Common myeloid progenitor, CD34-positive (primary cell): ENCODE data around the gene ATG9A.

Experiments used
- CTCF ChIA-PET: fragments of 350-600 bp; sonication (Branson Sonifier 250); formaldehyde crosslinking; loops from one replicate; lab custom pipeline; 2021; ENCODE audit warnings: antibody characterized with exemption; lab: Charles Lee
- POLR2A ChIA-PET: fragments of 350-600 bp; sonication (Branson Sonifier 250); formaldehyde crosslinking; loops from one replicate; lab custom pipeline; 2021; ENCODE audit warnings: antibody characterized with exemption; lab: Charles Lee
- DNase-seq, 3 donors: peaks; one replicate each; pipeline versions ENCODE4 v3.0.0 to v3.0.0-alpha.2; 2013
- H3K27ac ChIP-seq, 2 experiments: 1 replicate in 1 of 2; 2 replicates in 1 of 2; pipeline ENCODE4 v1.7.0; 2013; ENCODE audit warnings: inconsistent platforms in 2 of 2, low read length in 2 of 2, mild to moderate bottlenecking in 2 of 2, low read depth in 1 of 2, moderate library complexity in 1 of 2; ENCODE audit not compliant: severe bottlenecking in 2 of 2, insufficient read depth in 1 of 2, poor library complexity in 1 of 2
- H3K27me3 ChIP-seq, 5 experiments: replicated peaks in 2 of 5; 1 replicate in 3 of 5; 2 replicates in 2 of 5; pipeline versions ENCODE4 v1.6.1 to v1.7.0; 2013; ENCODE audit warnings: low read length in 4 of 5, mild to moderate bottlenecking in 2 of 5, moderate library complexity in 2 of 5, inconsistent platforms in 1 of 5; ENCODE audit not compliant: insufficient read depth in 5 of 5, control insufficient read depth in 4 of 5
- H3K36me3 ChIP-seq, 4 experiments: 1 replicate in 2 of 4; 2 replicates in 2 of 4; pipeline versions ENCODE4 v1.6.1 to v1.7.0; 2013; ENCODE audit warnings: low read length in 3 of 4, control low read depth in 1 of 4, mild to moderate bottlenecking in 1 of 4; ENCODE audit not compliant: control insufficient read depth in 4 of 4, insufficient read depth in 4 of 4
- H3K4me1 ChIP-seq, 4 experiments: 1 replicate in 3 of 4; 2 replicates in 1 of 4; pipeline versions ENCODE4 v1.6.1 to v1.7.1; 2013; ENCODE audit warnings: low read length in 3 of 4, mild to moderate bottlenecking in 3 of 4, control low read depth in 1 of 4, inconsistent platforms in 1 of 4, moderate library complexity in 1 of 4; ENCODE audit not compliant: control insufficient read depth in 4 of 4, insufficient read depth in 4 of 4; ENCODE audit errors: control extremely low read depth in 1 of 4
- H3K4me3 ChIP-seq, 7 experiments: 1 replicate in 4 of 7; 2 replicates in 3 of 7; pipeline versions ENCODE4 v1.5.1 to v1.7.0; 2013; ENCODE audit warnings: mild to moderate bottlenecking in 7 of 7, low read length in 6 of 7, moderate library complexity in 6 of 7, inconsistent platforms in 2 of 7, low read depth in 2 of 7, control low read depth in 1 of 7; ENCODE audit not compliant: insufficient read depth in 4 of 7, control insufficient read depth in 1 of 7; ENCODE audit errors: extremely low read depth in 1 of 7
- H3K9me3 ChIP-seq, 5 experiments: 1 replicate in 4 of 5; 2 replicates in 1 of 5; pipeline versions ENCODE4 v1.6.1 to v1.7.1; 2013; ENCODE audit warnings: low read length in 4 of 5, mild to moderate bottlenecking in 2 of 5, inconsistent platforms in 1 of 5, low read depth in 1 of 5, moderate library complexity in 1 of 5; ENCODE audit not compliant: control insufficient read depth in 4 of 5, insufficient read depth in 2 of 5; ENCODE audit errors: control extremely low read depth in 1 of 5
- WGBS: methylation state at CpG from one replicate; pipeline ENCODE4 v1.1.5; 2013; ENCODE audit not compliant: insufficient coverage; 5-methylcytosine and 5-hydroxymethylcytosine counted together

The ATG9A gene

DNA sequence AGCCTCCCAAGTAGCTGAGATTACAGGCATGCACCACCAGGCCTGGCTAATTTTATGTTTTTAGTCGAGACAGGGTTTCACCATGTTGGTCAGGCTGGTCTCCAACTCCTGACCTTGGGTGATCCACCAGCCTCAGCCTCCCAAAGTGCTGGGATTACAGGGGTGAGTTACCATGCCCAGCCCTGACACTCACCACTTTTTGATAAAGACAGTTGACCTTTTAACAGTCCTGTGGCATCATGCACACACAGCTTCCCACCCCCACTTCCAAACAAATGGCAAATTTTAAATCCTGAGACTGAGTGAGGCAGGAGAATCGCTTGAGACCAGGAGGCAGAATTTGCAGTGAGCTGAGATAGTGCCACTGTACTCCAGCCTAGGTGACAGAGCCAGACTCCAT lies 43.6 kb upstream of the ATG9A start:
- DNase-seq, result no peak
- Histone ChIP-seq H3K9me3 (no peaks in the 10 kb centered on the region), H3K36me3 (no peaks in the 10 kb centered on the region), H3K27me3 (peaks cover 0 to 11% (median 0%) of the 10 kb centered on the region in 5 experiments), H3K27ac (no peak overlapping the region), H3K4me1 (peaks cover under 1 to 8% (median 7%) of the 10 kb centered on the region in 4 experiments), H3K4me3 (no peak overlapping the region)
- CTCF ChIA-PET, result interaction anchor here (0.9 to 18.3 kb wide), 3 partner anchors 11 to 22 kb away, joined by 3 to 381 read pairs (median 6); no protein-coding TSS in a partner anchor
- POLR2A ChIA-PET, result no interaction called here
- WGBS, result no CpG with 5 or more reads among the region's 2 CpGs

GRCh38 chr2:219272356-219272755 lies 42.9 kb upstream of the ATG9A start:
- Histone ChIP-seq H3K4me3 (no peak overlapping the region), H3K36me3 (no peaks in the 10 kb centered on the region), H3K4me1 (peaks cover 0 to 1% (median under 1%) of the 10 kb centered on the region in 4 experiments), H3K27me3 (peaks cover 0 to 11% (median 0%) of the 10 kb centered on the region in 5 experiments), H3K9me3 (no peaks in the 10 kb centered on the region), H3K27ac (no peak overlapping the region)
- POLR2A ChIA-PET, result no interaction called here
- no peak for DNase-seq
- CTCF ChIA-PET, result interaction anchor here (0.9 to 18.3 kb wide), 3 partner anchors 12 to 23 kb away, joined by 3 to 381 read pairs (median 6); no protein-coding TSS in a partner anchor
- WGBS, result 100% methylated on average over 3 of the region's 4 CpGs

GRCh38 chr2:219271021-219271420 lies 41.6 kb upstream of the ATG9A start:
- CTCF ChIA-PET, result interaction anchor here (1.0 to 18.3 kb wide), 3 partner anchors 9 to 24 kb away, joined by 3 to 381 read pairs (median 4); no protein-coding TSS in a partner anchor

GRCh38 chr2:219270055-219270372 lies 40.6 kb upstream of the ATG9A start:
- Histone ChIP-seq H3K4me3 (no peak overlapping the region), H3K4me1 (no peaks in the 10 kb centered on the region), H3K9me3 (no peaks in the 10 kb centered on the region), H3K27me3 (peaks cover 0 to 11% (median 0%) of the 10 kb centered on the region in 5 experiments), H3K27ac (no peak overlapping the region), H3K36me3 (no peaks in the 10 kb centered on the region)
- no peak for DNase-seq
- CTCF ChIA-PET, result interaction anchor here (1.9 to 18.3 kb wide), 2 partner anchors 8 to 25 kb away, joined by 7 to 381 read pairs; partner anchors contain the start of gene DNAJB2
- POLR2A ChIA-PET, result no interaction called here
- 93% methylated on average over 4 of the region's 5 CpGs for WGBS

More at GRCh38 chr2:219271021-219271420, 41.6 kb upstream of the ATG9A start:
- 100% methylated on average over 2 of the region's 2 CpGs for WGBS
- Histone ChIP-seq H3K4me3 (no peak overlapping the region), H3K9me3 (no peaks in the 10 kb centered on the region), H3K27ac (no peak overlapping the region), H3K36me3 (no peaks in the 10 kb centered on the region), H3K4me1 (no peaks in the 10 kb centered on the region), H3K27me3 (peaks cover 0 to 11% (median 0%) of the 10 kb centered on the region in 5 experiments)
- no peak for DNase-seq
- POLR2A ChIA-PET, result no interaction called here

- no peak for DNase-seq
- Histone ChIP-seq H3K4me1 (no peaks in the 10 kb centered on the region), H3K4me3 (no peak overlapping the region), H3K9me3 (no peaks in the 10 kb centered on the region), H3K27ac (no peak overlapping the region), H3K27me3 (peaks cover 0 to 11% (median 0%) of the 10 kb centered on the region in 5 experiments), H3K36me3 (no peaks in the 10 kb centered on the region)
- WGBS, result 94% methylated on average over 7 of the region's 8 CpGs
- ChIA-PET POLR2A (no interaction called here), CTCF (interaction anchor here (1.9 to 18.3 kb wide), 3 partner anchors 9 to 26 kb away, joined by 7 to 381 read pairs (median 11); partner anchors contain the start of genes DNAJB2 and TUBA4A)
Measured at GRCh38 chr2:219269362-219270054, 40.1 kb upstream of the ATG9A start.

GRCh38 chr2:219268294-219268693 lies 38.9 kb upstream of the ATG9A start:
- Histone ChIP-seq H3K27ac (no peak overlapping the region), H3K4me3 (no peak overlapping the region), H3K4me1 (no peaks in the 10 kb centered on the region), H3K27me3 (peaks cover 0 to 7% (median 0%) of the 10 kb centered on the region in 5 experiments), H3K36me3 (no peaks in the 10 kb centered on the region), H3K9me3 (no peaks in the 10 kb centered on the region)
- ChIA-PET POLR2A (no interaction called here), CTCF (interaction anchor here (0.6 to 3.0 kb wide), 2 partner anchors 13 to 31 kb away, joined by 3 to 11 read pairs; partner anchors contain the start of gene TUBA4A)
- no CpG with 5 or more reads among the region's 2 CpGs for WGBS
- DNase-seq, result no peak

GRCh38 chr2:219266886-219267285 lies 37.5 kb upstream of the ATG9A start:
- no peak overlapping the region for H3K27ac ChIP-seq
- H3K36me3 ChIP-seq, result no peaks in the 10 kb centered on the region
- H3K4me1 ChIP-seq, result no peaks in the 10 kb centered on the region
- no CpG with 5 or more reads among the region's 1 CpG for WGBS
- DNase-seq, result no peak
- no peaks in the 10 kb centered on the region for H3K9me3 ChIP-seq
- CTCF ChIA-PET, result interaction anchor here (0.8 to 4.7 kb wide), 6 partner anchors 9 to 28 kb away, joined by 3 to 15 read pairs (median 4); partner anchors contain the start of gene TUBA4A
- POLR2A ChIA-PET, result no interaction called here
- no peak overlapping the region for H3K4me3 ChIP-seq
- H3K27me3 ChIP-seq, result peaks cover 0 to 7% (median 0%) of the 10 kb centered on the region in 5 experiments
